Measurements from ENCODE around the gene MYO5C. TPM values are rescaled to one million over a fixed set of nuclear protein-coding genes. Genes with fewer than 3 reads are reported as not detected.

The MYO5C gene
- total and polyA plus RNA-seq, 2 donors (not counting 1 experiment from before 2014, with no cell fraction given): under 0.01 to 0.07 TPM

DNA sequence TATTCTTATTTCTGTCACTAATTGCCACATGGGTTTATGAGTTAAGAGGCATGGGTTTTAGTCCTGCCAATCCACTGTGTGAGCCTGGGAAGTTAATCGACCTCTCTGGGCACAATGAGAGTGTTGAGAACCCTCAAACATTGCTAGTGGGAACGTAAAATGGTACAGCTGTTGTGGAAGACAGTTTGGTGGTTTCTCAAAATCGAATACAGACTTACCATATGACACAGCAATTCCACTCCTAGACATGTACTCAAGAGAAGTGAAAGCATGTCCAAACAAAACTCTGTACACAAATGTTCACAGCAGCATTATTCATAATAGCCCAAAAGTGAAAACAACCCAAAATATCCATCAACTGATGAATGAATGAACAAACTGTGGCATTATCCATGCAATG is 98.7 kb downstream of the MYO5C start:
- Histone ChIP-seq H3K27me3 (ENCODE audit: control insufficient read depth, insufficient read depth, low read length) (peaks cover under 1% of the 10 kb centered on the region), H3K4me3 (replicated peaks in 1 of 4; ENCODE audit: control extremely low read depth in 1 of 4, insufficient read depth in 1 of 4, low read depth in 3 of 4, low read length in 4 of 4) (no peak overlapping the region), H3K36me3 (ENCODE audit: control insufficient read depth, insufficient read depth, low read length) (no peaks in the 10 kb centered on the region), H3K9me3 (ENCODE audit: control insufficient read depth, insufficient read depth, low read depth, low read length) (no peaks in the 10 kb centered on the region), H2AFZ (ENCODE audit: low read length) (no peak overlapping the region), H3K27ac (ENCODE audit: insufficient read depth, low read length) (no peak overlapping the region), H3K9ac (ENCODE audit: insufficient read depth, low read length) (no peak overlapping the region), H4K20me1 (ENCODE audit: control insufficient read depth, extremely low read depth, insufficient read depth, low read length) (no peaks in the 10 kb centered on the region), H3K79me2 (ENCODE audit: control insufficient read depth, insufficient read depth, low read length) (no peaks in the 10 kb centered on the region), H3K4me1 (ENCODE audit: control insufficient read depth, extremely low read depth, insufficient read depth, low read length) (no peaks in the 10 kb centered on the region), H3K4me2 (ENCODE audit: extremely low read depth, insufficient read depth, low read length) (no peak overlapping the region)
- no peak for DNase-seq (ENCODE audit: low read depth in 2 of 2)
- no peak for TF ChIP-seq CTCF (conservative IDR thresholded peaks at IDR 0.05 in 1 of 2, IDR thresholded peaks at IDR 0.05 in 1 of 2; ENCODE audit: low read depth in 1 of 2, low read length in 2 of 2)
- no peak for TF ChIP-seq EZH2 (IDR thresholded peaks at IDR 0.05; ENCODE audit: low read length, missing control alignments)

DNA sequence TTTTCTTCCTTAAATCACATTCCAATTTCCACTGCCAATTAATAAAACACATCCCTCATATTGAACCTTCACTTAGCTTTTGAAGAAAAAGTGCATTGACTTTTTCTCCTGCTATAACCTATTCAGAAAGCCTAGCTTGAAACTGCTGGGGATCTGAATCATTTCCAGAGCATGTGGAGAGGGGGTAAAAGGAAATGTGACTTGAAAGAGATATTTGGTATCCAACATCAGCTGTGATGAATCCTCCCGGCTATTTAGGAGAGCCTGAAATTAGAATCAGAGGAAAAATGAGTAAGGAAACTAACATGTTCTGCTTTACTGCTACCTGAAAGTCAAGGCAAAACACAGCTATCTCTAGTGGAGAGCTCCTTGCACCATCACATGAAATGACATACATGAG is 101.8 kb downstream of the MYO5C start:
- Histone ChIP-seq H3K27me3 (ENCODE audit: control insufficient read depth, insufficient read depth, low read length) (peaks cover 2% of the 10 kb centered on the region), H3K4me2 (ENCODE audit: extremely low read depth, insufficient read depth, low read length) (no peak overlapping the region), H3K79me2 (ENCODE audit: control insufficient read depth, insufficient read depth, low read length) (no peaks in the 10 kb centered on the region), H3K27ac (ENCODE audit: insufficient read depth, low read length) (no peak overlapping the region), H3K36me3 (ENCODE audit: control insufficient read depth, insufficient read depth, low read length) (no peaks in the 10 kb centered on the region), H4K20me1 (ENCODE audit: control insufficient read depth, extremely low read depth, insufficient read depth, low read length) (no peaks in the 10 kb centered on the region), H2AFZ (ENCODE audit: low read length) (no peak overlapping the region), H3K4me1 (ENCODE audit: control insufficient read depth, extremely low read depth, insufficient read depth, low read length) (no peaks in the 10 kb centered on the region), H3K4me3 (replicated peaks in 1 of 4; ENCODE audit: control extremely low read depth in 1 of 4, insufficient read depth in 1 of 4, low read depth in 3 of 4, low read length in 4 of 4) (no peak overlapping the region), H3K9ac (ENCODE audit: insufficient read depth, low read length) (no peak overlapping the region), H3K9me3 (ENCODE audit: control insufficient read depth, insufficient read depth, low read depth, low read length) (no peaks in the 10 kb centered on the region)
- no peak for DNase-seq (ENCODE audit: low read depth in 2 of 2)
- TF ChIP-seq EZH2 (IDR thresholded peaks at IDR 0.05; ENCODE audit: low read length, missing control alignments): no peak
- no peak for TF ChIP-seq CTCF (conservative IDR thresholded peaks at IDR 0.05 in 1 of 2, IDR thresholded peaks at IDR 0.05 in 1 of 2; ENCODE audit: low read depth in 1 of 2, low read length in 2 of 2)

DNA sequence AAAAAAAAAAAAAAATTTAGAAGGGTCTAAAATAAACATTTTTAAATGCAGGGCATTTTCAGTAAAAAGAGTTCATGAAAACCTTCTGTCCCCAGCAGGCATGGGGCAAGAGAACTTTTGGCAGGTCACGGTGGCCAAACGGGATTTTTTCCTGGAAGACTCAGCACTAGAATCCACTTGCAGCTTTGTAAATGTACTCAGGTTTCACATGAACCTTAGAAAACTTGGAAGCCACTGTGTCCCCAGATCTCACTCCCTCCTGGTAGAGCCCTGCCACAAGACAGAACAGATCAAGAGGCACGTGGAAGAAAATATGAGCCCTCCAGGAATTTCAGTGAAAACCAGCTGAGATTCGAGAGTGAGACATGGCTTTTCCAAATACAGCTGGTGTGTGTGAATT is 102.3 kb downstream of the MYO5C start:
- no peak overlapping the region for H2AFZ ChIP-seq (ENCODE audit: low read length)
- TF ChIP-seq CTCF (conservative IDR thresholded peaks at IDR 0.05 in 1 of 2, IDR thresholded peaks at IDR 0.05 in 1 of 2; ENCODE audit: low read depth in 1 of 2, low read length in 2 of 2) (no peak), EZH2 (IDR thresholded peaks at IDR 0.05; ENCODE audit: low read length, missing control alignments) (no peak)

More for the DNA sequence above, 102.3 kb downstream of the MYO5C start:
- H3K79me2 ChIP-seq (ENCODE audit: control insufficient read depth, insufficient read depth, low read length): no peaks in the 10 kb centered on the region
- DNase-seq (ENCODE audit: low read depth in 2 of 2): no peak
- no peaks in the 10 kb centered on the region for H3K4me1 ChIP-seq (ENCODE audit: control insufficient read depth, extremely low read depth, insufficient read depth, low read length)
- no peak overlapping the region for H3K9ac ChIP-seq (ENCODE audit: insufficient read depth, low read length)
- H3K27ac ChIP-seq (ENCODE audit: insufficient read depth, low read length): no peak overlapping the region
- H3K9me3 ChIP-seq (ENCODE audit: control insufficient read depth, insufficient read depth, low read depth, low read length): no peaks in the 10 kb centered on the region
- no peak overlapping the region for H3K4me2 ChIP-seq (ENCODE audit: extremely low read depth, insufficient read depth, low read length)
- H3K36me3 ChIP-seq (ENCODE audit: control insufficient read depth, insufficient read depth, low read length): no peaks in the 10 kb centered on the region
- no peak overlapping the region for H3K4me3 ChIP-seq (replicated peaks in 1 of 4; ENCODE audit: control extremely low read depth in 1 of 4, insufficient read depth in 1 of 4, low read depth in 3 of 4, low read length in 4 of 4)
- no peaks in the 10 kb centered on the region for H4K20me1 ChIP-seq (ENCODE audit: control insufficient read depth, extremely low read depth, insufficient read depth, low read length)
- peaks cover 2% of the 10 kb centered on the region for H3K27me3 ChIP-seq (ENCODE audit: control insufficient read depth, insufficient read depth, low read length)
